RWPE2 (cell line): ENCODE results near the gene GOLGA7B.

Source experiments
- ATAC-seq: fragments of 200-7000 bp; cut with Tn5 transposase; 3 replicates; pipeline ENCODE4 v1.9.1; 2021; ENCODE audit warnings: low read depth
- DNase-seq: peaks from one replicate; pipeline ENCODE4 v3.0.0-alpha.2; 2020; ENCODE audit warnings: low spot score
- H3K27ac ChIP-seq: fragments of 450-650 bp; 2 replicates; pipeline ENCODE4 v1.5.1; 2017; ENCODE audit warnings: mild to moderate bottlenecking; ENCODE audit not compliant: poor library complexity, severe bottlenecking
- H3K27me3 ChIP-seq: fragments of 250-450 bp; sonication (Bioruptor Pico); 2 replicates; pipeline ENCODE4 v1.5.1; 2021; ENCODE audit warnings: mild to moderate bottlenecking, moderate library complexity; ENCODE audit not compliant: insufficient read depth, poor library complexity, severe bottlenecking
- H3K36me3 ChIP-seq: fragments of 250-450 bp; sonication (Bioruptor Pico); 2 replicates; pipeline ENCODE4 v1.5.1; 2020; ENCODE audit warnings: low read depth, mild to moderate bottlenecking, moderate library complexity
- H3K4me1 ChIP-seq: fragments of 250-450 bp; sonication (Bioruptor Pico); 2 replicates; pipeline ENCODE4 v1.5.1; 2021; ENCODE audit warnings: mild to moderate bottlenecking, moderate library complexity; ENCODE audit not compliant: insufficient read depth, poor library complexity, severe bottlenecking
- H3K4me3 ChIP-seq: fragments of 250-450 bp; sonication (Bioruptor Pico); 2 replicates; pipeline ENCODE4 v1.5.1; 2021; ENCODE audit warnings: mild to moderate bottlenecking, moderate library complexity; ENCODE audit not compliant: severe bottlenecking
- H3K9me3 ChIP-seq: fragments of 250-450 bp; sonication (Bioruptor Pico); 2 replicates; pipeline ENCODE4 v1.5.1; 2021; ENCODE audit warnings: mild to moderate bottlenecking, moderate library complexity; ENCODE audit not compliant: severe bottlenecking
- TF ChIP-seq, protein P1 (sequence below): fragments of 450-650 bp; IDR thresholded peaks from one replicate; pipeline ENCODE4 v1.5.1; 2017; ENCODE audit warnings: mild to moderate bottlenecking, moderate library complexity; ENCODE audit not compliant: poor library complexity, severe bottlenecking

GOLGA7B gene

DNA sequence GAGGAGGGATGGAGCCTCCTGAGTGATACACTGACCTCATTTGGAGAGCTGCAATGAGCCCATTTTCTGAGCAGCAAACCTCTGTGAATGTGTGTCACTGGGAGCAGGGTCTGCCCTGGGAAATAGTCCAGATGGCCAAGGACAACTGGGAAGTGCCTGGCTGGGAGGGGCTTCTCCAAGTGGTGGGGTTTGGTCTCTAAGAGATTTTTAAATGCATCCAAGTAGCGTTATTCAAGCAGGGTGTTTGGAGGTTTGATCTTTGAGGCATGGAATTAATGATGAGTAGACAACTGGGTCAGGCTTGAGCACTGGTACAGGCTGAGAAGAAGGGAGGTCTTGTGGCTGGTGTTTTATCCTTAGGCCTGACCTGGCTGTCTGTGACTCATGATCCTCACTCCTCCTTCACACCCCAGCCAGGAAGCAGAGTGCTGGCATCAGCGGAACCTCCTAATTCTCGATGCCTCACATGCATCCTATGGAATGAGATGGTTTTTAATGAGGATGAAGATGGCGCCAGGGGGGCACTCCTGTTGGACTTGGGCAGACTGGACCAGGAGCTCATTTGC lies 3.3 kb downstream of the GOLGA7B start:
- H3K4me1 ChIP-seq: no peaks in the 10 kb centered on the region

DNA sequence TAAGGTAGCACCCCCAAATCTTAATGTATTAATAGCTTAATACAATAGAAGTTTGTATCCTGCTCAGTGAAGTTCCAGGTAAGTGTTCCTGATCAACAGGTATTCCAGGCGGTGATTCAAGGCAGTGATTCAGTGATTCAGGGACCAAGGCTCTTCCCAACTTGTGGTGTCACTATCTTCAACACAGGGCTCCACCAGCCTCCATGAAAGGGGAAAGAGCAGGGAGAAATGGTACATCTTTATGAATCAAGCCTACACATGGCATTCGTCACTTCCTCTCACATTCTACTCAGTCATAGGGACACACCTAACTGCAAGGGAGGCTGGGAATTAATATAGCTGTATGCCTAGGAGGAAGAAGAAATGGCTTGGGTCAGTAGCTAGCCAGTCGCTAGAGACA lies 5.1 kb downstream of the GOLGA7B start:
- no peak for DNase-seq
- TF ChIP-seq, protein P1, sequence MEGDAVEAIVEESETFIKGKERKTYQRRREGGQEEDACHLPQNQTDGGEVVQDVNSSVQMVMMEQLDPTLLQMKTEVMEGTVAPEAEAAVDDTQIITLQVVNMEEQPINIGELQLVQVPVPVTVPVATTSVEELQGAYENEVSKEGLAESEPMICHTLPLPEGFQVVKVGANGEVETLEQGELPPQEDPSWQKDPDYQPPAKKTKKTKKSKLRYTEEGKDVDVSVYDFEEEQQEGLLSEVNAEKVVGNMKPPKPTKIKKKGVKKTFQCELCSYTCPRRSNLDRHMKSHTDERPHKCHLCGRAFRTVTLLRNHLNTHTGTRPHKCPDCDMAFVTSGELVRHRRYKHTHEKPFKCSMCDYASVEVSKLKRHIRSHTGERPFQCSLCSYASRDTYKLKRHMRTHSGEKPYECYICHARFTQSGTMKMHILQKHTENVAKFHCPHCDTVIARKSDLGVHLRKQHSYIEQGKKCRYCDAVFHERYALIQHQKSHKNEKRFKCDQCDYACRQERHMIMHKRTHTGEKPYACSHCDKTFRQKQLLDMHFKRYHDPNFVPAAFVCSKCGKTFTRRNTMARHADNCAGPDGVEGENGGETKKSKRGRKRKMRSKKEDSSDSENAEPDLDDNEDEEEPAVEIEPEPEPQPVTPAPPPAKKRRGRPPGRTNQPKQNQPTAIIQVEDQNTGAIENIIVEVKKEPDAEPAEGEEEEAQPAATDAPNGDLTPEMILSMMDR: no peak
- no peaks in the 10 kb centered on the region for H3K27me3 ChIP-seq
- no peaks in the 10 kb centered on the region for H3K9me3 ChIP-seq
- no peak overlapping the region for H3K4me3 ChIP-seq
- H3K36me3 ChIP-seq: no peaks in the 10 kb centered on the region
- no peaks in the 10 kb centered on the region for H3K4me1 ChIP-seq
- no peak for ATAC-seq
- H3K27ac ChIP-seq: no peak overlapping the region

More for the DNA sequence above, 3.3 kb downstream of the GOLGA7B start:
- Histone ChIP-seq H3K4me3 (no peak overlapping the region), H3K27me3 (no peaks in the 10 kb centered on the region), H3K36me3 (no peaks in the 10 kb centered on the region), H3K9me3 (no peaks in the 10 kb centered on the region), H3K27ac (no peak overlapping the region)
- TF ChIP-seq, protein P1: no peak
- no peak for DNase-seq
- no peak for ATAC-seq

- no peaks in the 10 kb centered on the region for H3K4me1 ChIP-seq
- ATAC-seq (no peak), DNase-seq (no peak)
- H3K27ac ChIP-seq: no peak overlapping the region
- H3K36me3 ChIP-seq: no peaks in the 10 kb centered on the region
- TF ChIP-seq, protein P1: no peak
- H3K4me3 ChIP-seq: no peak overlapping the region
- H3K27me3 ChIP-seq: no peaks in the 10 kb centered on the region
- H3K9me3 ChIP-seq: no peaks in the 10 kb centered on the region
Observed at GRCh38 chr10:97858001-97858439, 8.4 kb downstream of the GOLGA7B start.

GRCh38 chr10:97861097-97861750 lies 11.6 kb downstream of the GOLGA7B start:
- DNase-seq (no peak), ATAC-seq (peak; percentile 98)
- H3K9me3 ChIP-seq: no peaks in the 10 kb centered on the region
- H3K4me1 ChIP-seq: no peaks in the 10 kb centered on the region
- no peak overlapping the region for H3K27ac ChIP-seq
- TF ChIP-seq, protein P1: no peak
- no peaks in the 10 kb centered on the region for H3K27me3 ChIP-seq
- H3K4me3 ChIP-seq: no peak overlapping the region
- H3K36me3 ChIP-seq: no peaks in the 10 kb centered on the region

GRCh38 chr10:97861924-97862323 lies 12.3 kb downstream of the GOLGA7B start:
- DNase-seq (no peak), ATAC-seq (no peak)
- TF ChIP-seq, protein P1: no peak
- no peak overlapping the region for H3K4me3 ChIP-seq
- no peaks in the 10 kb centered on the region for H3K4me1 ChIP-seq
- H3K9me3 ChIP-seq: no peaks in the 10 kb centered on the region
- H3K27ac ChIP-seq: no peak overlapping the region
- no peaks in the 10 kb centered on the region for H3K36me3 ChIP-seq
- no peaks in the 10 kb centered on the region for H3K27me3 ChIP-seq
